ENCODE measurements around the gene MAP3K3. TPM values are rescaled to one million over a fixed set of nuclear protein-coding genes. Genes with fewer than 3 reads are reported as not detected.

MAP3K3 gene
- total RNA-seq, 1 experiment from 2014 or later: 24.3 TPM

GRCh38 chr17:63635787-63636186 lies 13.6 kb downstream of the MAP3K3 start:
- H3K9me3 ChIP-seq (ENCODE audit: control insufficient read depth, low read depth, low read length): no peaks in the 10 kb centered on the region
- no peak overlapping the region for H3K56ac ChIP-seq (ENCODE audit: insufficient read length, low read depth, low read length)
- no peak overlapping the region for H4K91ac ChIP-seq (ENCODE audit: insufficient read length, low read depth, low read length)
- H3K9ac ChIP-seq (ENCODE audit: extremely low read depth, insufficient read length, low read length): no peak overlapping the region
- no CpG with 5 or more reads among the region's 2 CpGs for WGBS (ENCODE audit: extremely low coverage, insufficient read length, low lambda C conversion rate)
- H2BK5ac ChIP-seq (ENCODE audit: insufficient read length, low read length): no peak overlapping the region
- no peaks in the 10 kb centered on the region for H3K9me3 Mint-ChIP-seq
- 0 out of 7 replicates have a peak overlapping the region, but pooled peaks of 1 of the 3 experiments have one; percentile 9 for H3K27ac Mint-ChIP-seq
- no peak overlapping the region for H2BK12ac ChIP-seq (ENCODE audit: insufficient read length, low read depth, low read length)
- peaks cover 40 to 45% of the 10 kb centered on the region in 2 experiments for H3K4me1 Mint-ChIP-seq
- H4K20me1 ChIP-seq (ENCODE audit: control insufficient read depth, insufficient read depth, insufficient read length): no peaks in the 10 kb centered on the region
- no peaks in the 10 kb centered on the region for H3K27me3 ChIP-seq (ENCODE audit: insufficient read depth, low read length)
- H2BK20ac ChIP-seq (ENCODE audit: low read depth, low read length, poor library complexity, severe bottlenecking): no peak overlapping the region
- no peaks in the 10 kb centered on the region for H3K79me2 ChIP-seq (ENCODE audit: insufficient read depth, low read length)
- H3K79me1 ChIP-seq (ENCODE audit: insufficient read depth, low read depth, low read length, poor library complexity, severe bottlenecking): no peaks in the 10 kb centered on the region
- no peak overlapping the region for H3K4me3 Mint-ChIP-seq
- no peak overlapping the region for H3K18ac ChIP-seq (ENCODE audit: insufficient read length, low read depth, low read length)
- no peak overlapping the region for H2AK5ac ChIP-seq (ENCODE audit: insufficient read length, low read length)
- H3K4ac ChIP-seq (ENCODE audit: low read depth, low read length): no peak overlapping the region
- no peak overlapping the region for H4K8ac ChIP-seq (replicated peaks; ENCODE audit: insufficient read length, low read depth, low read length)
- no peak overlapping the region for H4K5ac ChIP-seq (ENCODE audit: insufficient read length, low read depth, low read length)
- no peaks in the 10 kb centered on the region for H3K23me2 ChIP-seq (ENCODE audit: insufficient read length, low read depth, low read length, poor library complexity, severe bottlenecking)
- no peak overlapping the region for H2BK120ac ChIP-seq (ENCODE audit: low read depth, low read length, poor library complexity, severe bottlenecking)
- no peak for DNase-seq
- no peak overlapping the region for H3K4me2 ChIP-seq (ENCODE audit: insufficient read depth, insufficient read length, low read length)
- H3T11ph ChIP-seq (ENCODE audit: low read length): no peak overlapping the region
- TF ChIP-seq CTCF (conservative IDR thresholded peaks at IDR 0.05): no peak
- H3K23ac ChIP-seq (ENCODE audit: insufficient read length, low read depth, low read length): no peak overlapping the region
- no peak overlapping the region for H2AFZ ChIP-seq (ENCODE audit: low read length)
- peaks cover 10% of the 10 kb centered on the region; the same call in 1 of the 2 replicates for H3K4me1 ChIP-seq (ENCODE audit: insufficient read depth, low read length)
- peaks cover 4 to 27% (median 17%) of the 10 kb centered on the region in 3 experiments; a peak in 6 of 7 replicates for H3K36me3 Mint-ChIP-seq (ENCODE audit: insufficient read depth in 1 of 3, low read depth in 3 of 3)
- H2BK15ac ChIP-seq (ENCODE audit: low read depth, low read length): no peak overlapping the region
- no peaks in the 10 kb centered on the region for H3K27me3 Mint-ChIP-seq (ENCODE audit: low read depth)
- H3K27ac ChIP-seq (ENCODE audit: insufficient read length, low read depth, low read length): no peak overlapping the region
- no peak overlapping the region for H3K14ac ChIP-seq (ENCODE audit: insufficient read depth, low read length)
